OCI-LY3 (cell line): ENCODE measurements around the gene CALML4.
A peak's percentile ranks its signal among the peaks of the same experiment; 100 is the strongest.

Experiments
- H2AFZ ChIP-seq: fragments of 200-600, 300-600 bp; shearing (Covaris generic); 2 replicates; pipeline ENCODE4 v1.6.0; 2014; ENCODE audit warnings: antibody characterized with exemption, low read depth, low read length
- H3K27ac ChIP-seq: fragments of 200-600, 300-600 bp; sonication (generic); 2 replicates; pipeline ENCODE4 v1.5.1; 2014; ENCODE audit warnings: mild to moderate bottlenecking, low read length, moderate library complexity, mixed read lengths
- H3K27me3 ChIP-seq: fragments of 200-600, 300-600 bp; sonication (generic); 2 replicates; pipeline ENCODE4 v1.6.1; 2014; ENCODE audit warnings: low read depth, low read length, mixed read lengths
- H3K36me3 ChIP-seq: fragments of 200-600, 300-600 bp; sonication (generic); replicated peaks from 2 replicates; pipeline ENCODE3; 2014; ENCODE audit warnings: low read depth, low read length, mixed read lengths
- H3K4me1 ChIP-seq: fragments of 300-600, 200-600 bp; sonication (generic); 2 replicates; pipeline ENCODE4 v1.6.1; 2014; ENCODE audit warnings: low read length, mixed read lengths
- H3K4me2 ChIP-seq: fragments of 200-600, 300-600 bp; sonication (generic); 2 replicates; pipeline ENCODE4 v1.6.1; 2014; ENCODE audit warnings: low read length, mixed read lengths
- H3K4me3 ChIP-seq: fragments of 300-600, 200-600 bp; sonication (generic); 2 replicates; pipeline ENCODE4 v1.5.1; 2014; ENCODE audit warnings: antibody characterized with exemption, mild to moderate bottlenecking, low read length, moderate library complexity
- H3K79me2 ChIP-seq: fragments of 300-600, 200-600 bp; shearing (Covaris generic); 2 replicates; pipeline ENCODE4 v1.6.1; 2014; ENCODE audit warnings: mild to moderate bottlenecking, low read length, mixed read lengths
- H3K9ac ChIP-seq: fragments of 300-600, 200-600 bp; shearing (Covaris generic); 2 replicates; pipeline ENCODE4 v1.6.0; 2014; ENCODE audit warnings: mild to moderate bottlenecking, low read length, moderate library complexity
- H3K9me3 ChIP-seq: fragments of 200-600, 300-600 bp; shearing (Covaris generic); 2 replicates; pipeline ENCODE4 v1.6.1; 2014; ENCODE audit warnings: low read length, mixed read lengths; ENCODE audit not compliant: insufficient read depth
- H4K20me1 ChIP-seq: fragments of 200-600, 300-600 bp; sonication (generic); 2 replicates; pipeline ENCODE4 v1.6.1; 2016; ENCODE audit warnings: low read length, mixed read lengths; ENCODE audit not compliant: insufficient read depth
- EZH2phosphoT487 ChIP-seq: fragments of 200-600 bp; shearing (Covaris generic); IDR thresholded peaks from 2 replicates; pipeline ENCODE4 v1.6.1; 2018; ENCODE audit warnings: antibody characterized with exemption, mixed run types, low read depth
- TF ChIP-seq, protein P1 (sequence below): fragments of 200-600, 300-600 bp; sonication (generic); IDR thresholded peaks from 2 replicates; pipeline ENCODE4 v1.5.1; 2014; ENCODE audit warnings: antibody characterized with exemption, low read length, low read depth

Gene CALML4

GRCh38 chr15:68196445-68197169 is 8.5 kb downstream of the CALML4 start:
- Histone ChIP-seq H3K27ac (peak overlapping the region; percentile 74), H3K79me2 (peaks cover 5% of the 10 kb centered on the region), H3K36me3 (peaks cover 41% of the 10 kb centered on the region), H3K27me3 (no peaks in the 10 kb centered on the region), H4K20me1 (no peaks in the 10 kb centered on the region), H3K4me1 (peaks cover 49% of the 10 kb centered on the region), H3K4me3 (peak overlapping the region; percentile 50), H2AFZ (no peak overlapping the region), H3K9ac (peak overlapping the region; percentile 48; the same call in 1 of the 2 replicates), H3K9me3 (no peaks in the 10 kb centered on the region), H3K4me2 (peak overlapping the region; percentile 75)
- no peak for TF ChIP-seq EZH2phosphoT487
- TF ChIP-seq, protein P1, sequence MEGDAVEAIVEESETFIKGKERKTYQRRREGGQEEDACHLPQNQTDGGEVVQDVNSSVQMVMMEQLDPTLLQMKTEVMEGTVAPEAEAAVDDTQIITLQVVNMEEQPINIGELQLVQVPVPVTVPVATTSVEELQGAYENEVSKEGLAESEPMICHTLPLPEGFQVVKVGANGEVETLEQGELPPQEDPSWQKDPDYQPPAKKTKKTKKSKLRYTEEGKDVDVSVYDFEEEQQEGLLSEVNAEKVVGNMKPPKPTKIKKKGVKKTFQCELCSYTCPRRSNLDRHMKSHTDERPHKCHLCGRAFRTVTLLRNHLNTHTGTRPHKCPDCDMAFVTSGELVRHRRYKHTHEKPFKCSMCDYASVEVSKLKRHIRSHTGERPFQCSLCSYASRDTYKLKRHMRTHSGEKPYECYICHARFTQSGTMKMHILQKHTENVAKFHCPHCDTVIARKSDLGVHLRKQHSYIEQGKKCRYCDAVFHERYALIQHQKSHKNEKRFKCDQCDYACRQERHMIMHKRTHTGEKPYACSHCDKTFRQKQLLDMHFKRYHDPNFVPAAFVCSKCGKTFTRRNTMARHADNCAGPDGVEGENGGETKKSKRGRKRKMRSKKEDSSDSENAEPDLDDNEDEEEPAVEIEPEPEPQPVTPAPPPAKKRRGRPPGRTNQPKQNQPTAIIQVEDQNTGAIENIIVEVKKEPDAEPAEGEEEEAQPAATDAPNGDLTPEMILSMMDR = no peak

GRCh38 chr15:68195336-68196112 is 9.6 kb downstream of the CALML4 start:
- no peak overlapping the region for H3K4me2 ChIP-seq
- TF ChIP-seq, protein P1 = no peak
- TF ChIP-seq EZH2phosphoT487 = no peak
- peak overlapping the region; percentile 30 for H3K27ac ChIP-seq
- H4K20me1 ChIP-seq = no peaks in the 10 kb centered on the region
- peaks cover 60% of the 10 kb centered on the region for H3K4me1 ChIP-seq
- H3K79me2 ChIP-seq = peaks cover 5% of the 10 kb centered on the region; the same call in 1 of the 2 replicates
- peaks cover 48% of the 10 kb centered on the region for H3K36me3 ChIP-seq
- no peak overlapping the region for H3K9ac ChIP-seq
- H3K4me3 ChIP-seq = no peak overlapping the region
- H3K27me3 ChIP-seq = no peaks in the 10 kb centered on the region
- no peaks in the 10 kb centered on the region for H3K9me3 ChIP-seq
- H2AFZ ChIP-seq = no peak overlapping the region

DNA sequence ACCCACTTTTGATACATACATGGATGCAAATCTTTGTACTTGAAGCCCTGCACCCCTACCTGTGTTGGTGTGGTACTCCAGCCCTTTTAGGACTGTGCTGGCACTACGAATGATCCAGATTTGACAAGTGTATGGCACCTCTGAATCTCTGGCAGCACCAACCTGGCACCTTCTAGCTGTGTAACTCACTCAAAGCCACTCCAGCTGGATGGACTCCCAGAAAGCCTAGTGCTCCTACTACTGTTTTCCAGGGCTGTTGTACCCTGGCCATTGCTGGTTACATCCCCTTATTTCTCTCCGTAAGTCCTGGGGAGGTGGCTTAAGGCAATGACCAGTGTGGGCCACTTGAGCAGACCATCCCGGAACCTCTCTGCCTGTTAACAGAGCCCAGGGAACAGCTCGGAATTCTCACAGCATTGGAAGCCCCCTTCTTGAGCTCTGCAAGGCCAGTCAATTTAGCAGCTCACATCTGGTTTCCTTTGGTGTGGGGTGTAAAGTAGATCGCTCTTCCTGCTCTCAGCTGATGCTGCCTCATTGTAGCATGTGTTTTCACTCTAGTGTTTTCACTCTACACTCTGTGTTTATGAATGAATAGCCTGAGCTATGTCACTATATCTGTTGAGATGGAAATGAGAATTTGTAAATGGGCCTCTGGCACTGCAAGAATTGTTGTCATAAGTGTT is 12.2 kb downstream of the CALML4 start:
- H3K9me3 ChIP-seq = no peaks in the 10 kb centered on the region
- H3K27ac ChIP-seq = peak overlapping the region; percentile 40
- TF ChIP-seq EZH2phosphoT487 = no peak
- TF ChIP-seq, protein P1 = no peak
- H3K9ac ChIP-seq = no peak overlapping the region
- H2AFZ ChIP-seq = no peak overlapping the region
- H3K4me1 ChIP-seq = peaks cover 76% of the 10 kb centered on the region
- peaks cover 66% of the 10 kb centered on the region for H3K36me3 ChIP-seq
- H3K79me2 ChIP-seq = peaks cover 3% of the 10 kb centered on the region; the same call in 1 of the 2 replicates
- H3K4me3 ChIP-seq = no peak overlapping the region
- no peaks in the 10 kb centered on the region for H4K20me1 ChIP-seq
- no peak overlapping the region for H3K4me2 ChIP-seq
- no peaks in the 10 kb centered on the region for H3K27me3 ChIP-seq

DNA sequence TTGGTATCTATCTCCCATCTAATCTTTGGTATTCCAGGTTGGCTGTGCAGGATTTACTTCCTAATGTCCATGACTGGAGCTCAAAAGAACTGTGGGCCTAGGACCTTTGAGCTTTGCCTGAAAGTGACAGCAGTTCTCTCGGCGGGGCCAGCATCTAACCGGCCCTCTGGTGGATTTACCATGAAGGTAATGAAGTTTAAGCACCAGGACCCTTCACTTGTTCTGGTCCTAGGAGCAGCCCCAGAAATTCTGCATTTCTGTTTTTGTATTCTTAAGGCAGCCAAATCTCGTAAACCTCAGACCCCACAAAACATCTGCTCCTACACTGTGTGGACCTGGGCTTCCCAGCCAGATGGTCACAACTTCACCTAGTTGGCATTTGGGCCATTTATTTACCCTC is 13.0 kb downstream of the CALML4 start:
- H3K27me3 ChIP-seq = no peaks in the 10 kb centered on the region
- H3K9me3 ChIP-seq = no peaks in the 10 kb centered on the region
- no peak overlapping the region for H2AFZ ChIP-seq
- no peaks in the 10 kb centered on the region; the same call in 1 of the 2 replicates for H3K79me2 ChIP-seq
- H3K36me3 ChIP-seq = peaks cover 69% of the 10 kb centered on the region
- no peaks in the 10 kb centered on the region for H4K20me1 ChIP-seq
- H3K4me1 ChIP-seq = peaks cover 68% of the 10 kb centered on the region
- peak overlapping the region; percentile 40 for H3K27ac ChIP-seq
- no peak overlapping the region for H3K9ac ChIP-seq
- H3K4me2 ChIP-seq = peak overlapping the region; percentile 22
- TF ChIP-seq, protein P1 = no peak; the same call in 1 of the 2 replicates
- TF ChIP-seq EZH2phosphoT487 = no peak
- H3K4me3 ChIP-seq = no peak overlapping the region
